ENCODE results near the gene CCDC106.

The CCDC106 gene

GRCh38 chr19:55650602-55651230 lies 2.7 kb downstream of the CCDC106 start:
- no peak for DNase-seq (ENCODE audit: low read depth in 2 of 2)

- no peak for DNase-seq (ENCODE audit: low read depth in 2 of 2)
Observed at GRCh38 chr19:55651236-55651635, 3.2 kb downstream of the CCDC106 start.

DNA sequence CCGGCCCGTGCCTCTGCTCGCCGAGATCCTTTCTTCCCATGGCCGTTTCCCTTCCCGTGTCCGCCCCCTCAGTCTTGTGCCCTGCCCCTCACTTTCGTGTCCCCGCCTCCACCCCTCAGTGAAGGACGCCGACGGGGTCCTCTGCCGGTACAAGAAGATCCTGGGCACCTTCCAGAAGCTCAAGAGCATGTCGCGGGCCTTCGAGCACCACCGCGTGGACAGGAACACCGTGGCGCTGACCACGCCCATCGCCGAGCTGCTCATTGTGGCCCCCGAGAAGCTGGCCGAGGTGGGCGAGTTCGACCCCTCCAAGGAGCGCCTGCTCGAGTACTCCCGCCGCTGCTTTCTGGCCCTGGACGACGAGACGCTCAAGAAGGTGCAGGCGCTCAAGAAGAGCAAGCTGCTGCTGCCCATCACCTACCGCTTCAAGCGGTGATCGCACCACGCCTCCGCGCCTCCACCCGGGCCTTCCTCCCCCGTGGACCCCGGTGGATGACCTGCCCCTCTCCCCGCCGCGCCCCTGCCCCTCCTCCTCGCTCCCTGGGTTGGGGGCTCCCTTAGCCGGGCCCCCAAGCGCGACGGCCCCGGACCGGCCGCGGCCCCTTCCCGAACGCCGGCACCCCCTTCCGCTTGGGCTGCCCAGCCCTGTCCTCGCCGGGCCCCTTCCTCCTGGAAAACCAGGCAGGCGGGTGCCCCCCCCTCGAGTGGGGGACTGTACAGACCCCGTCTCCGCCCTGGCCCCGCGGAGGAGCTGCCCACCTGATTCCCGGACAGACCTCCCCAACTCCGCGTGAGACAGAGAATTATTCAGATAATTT lies 4.5 kb downstream of the CCDC106 start:
- DNase-seq (ENCODE audit: low read depth in 2 of 2) = no peak

DNA sequence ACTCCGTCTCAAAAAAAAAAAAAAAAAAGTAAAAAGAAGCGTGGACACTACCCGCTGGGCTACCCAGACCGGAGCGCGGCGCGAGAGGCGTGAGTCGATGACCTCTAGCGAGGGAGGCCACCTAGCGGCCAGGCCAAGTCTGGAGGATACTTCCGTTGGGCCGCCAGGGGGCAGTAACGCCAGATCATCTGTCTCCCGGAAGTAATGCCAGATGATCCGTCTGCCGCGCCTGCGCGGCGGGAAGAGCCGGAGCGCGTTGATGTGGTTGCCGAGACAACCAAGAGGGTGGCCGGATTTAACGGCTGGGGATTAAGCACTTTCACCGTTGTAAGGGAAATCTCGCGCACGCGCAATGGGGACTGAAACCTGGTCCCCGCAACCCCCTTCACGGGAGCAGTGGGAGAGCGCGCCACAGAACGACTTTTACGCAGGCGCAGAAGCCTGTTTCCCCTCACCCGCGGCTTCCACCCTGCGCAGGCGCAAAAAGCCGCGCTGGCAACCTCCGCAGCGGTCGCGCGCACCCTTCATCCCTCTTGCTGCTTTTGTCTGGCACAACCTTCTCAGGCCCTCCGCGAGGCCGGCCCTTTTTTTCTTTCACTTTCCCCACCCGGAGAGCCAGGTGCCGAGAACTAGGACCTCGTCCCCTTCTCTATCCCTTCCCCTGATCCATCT lies 5.8 kb downstream of the CCDC106 start:
- peak; percentile 96 to 99 for DNase-seq (ENCODE audit: low read depth in 2 of 2)

- DNase-seq (ENCODE audit: low read depth in 2 of 2) = peak; percentile 95 to 96
Observed at GRCh38 chr19:55654323-55654867, 6.4 kb downstream of the CCDC106 start.

GRCh38 chr19:55654868-55655647 lies 7.0 kb downstream of the CCDC106 start, which contains the start of gene U2AF2:
TSS of gene U2AF2 (plus strand) at chr19:55655035. CDS start at chr19:55655105, 70 bp downstream.
- DNase-seq (ENCODE audit: low read depth in 2 of 2) = peak; percentile 97 to 98

DNA sequence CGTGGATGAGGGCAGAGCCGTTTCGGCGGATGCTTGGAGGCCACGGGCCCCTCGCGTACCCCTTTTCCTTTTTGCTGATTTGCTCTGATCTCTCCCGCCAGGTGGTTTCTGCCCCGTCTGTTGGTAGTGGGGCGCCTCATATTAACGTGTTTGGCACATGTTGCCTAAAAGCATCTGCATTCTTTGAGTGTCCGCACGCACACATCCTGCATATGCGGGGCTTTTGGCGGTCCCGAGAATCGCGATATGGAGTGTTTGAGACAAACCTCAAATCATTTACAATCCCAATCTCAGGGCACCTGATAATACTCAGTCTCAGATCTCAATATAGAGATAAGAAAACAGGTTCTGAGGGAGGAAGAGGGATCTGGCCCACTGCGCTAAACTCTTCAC lies 7.6 kb downstream of the CCDC106 start:
- DNase-seq (ENCODE audit: low read depth in 2 of 2) = no peak

DNA sequence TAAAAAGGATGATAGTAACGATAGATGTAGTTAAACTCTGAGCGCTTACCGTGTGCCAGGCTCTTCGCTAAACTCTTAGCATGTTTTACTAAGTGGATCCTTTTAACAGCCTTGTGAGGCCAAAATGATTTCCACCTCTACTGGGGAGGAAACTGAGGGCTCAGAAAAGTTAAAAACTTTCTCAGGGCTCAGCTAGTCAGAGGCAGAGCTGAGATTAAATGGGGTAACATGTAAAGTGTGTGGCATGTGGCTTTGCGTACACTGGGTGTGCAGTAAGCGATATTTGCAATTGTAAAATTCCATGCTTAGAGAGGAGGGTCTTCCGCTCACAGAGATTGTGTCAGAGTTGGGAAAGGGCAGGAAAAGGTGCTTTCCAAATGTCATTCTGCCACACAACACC lies 8.5 kb downstream of the CCDC106 start:
- no peak for DNase-seq (ENCODE audit: low read depth in 2 of 2)

- no peak for DNase-seq (ENCODE audit: low read depth in 2 of 2)
Observed at GRCh38 chr19:55656988-55657747, 9.2 kb downstream of the CCDC106 start.

DNA sequence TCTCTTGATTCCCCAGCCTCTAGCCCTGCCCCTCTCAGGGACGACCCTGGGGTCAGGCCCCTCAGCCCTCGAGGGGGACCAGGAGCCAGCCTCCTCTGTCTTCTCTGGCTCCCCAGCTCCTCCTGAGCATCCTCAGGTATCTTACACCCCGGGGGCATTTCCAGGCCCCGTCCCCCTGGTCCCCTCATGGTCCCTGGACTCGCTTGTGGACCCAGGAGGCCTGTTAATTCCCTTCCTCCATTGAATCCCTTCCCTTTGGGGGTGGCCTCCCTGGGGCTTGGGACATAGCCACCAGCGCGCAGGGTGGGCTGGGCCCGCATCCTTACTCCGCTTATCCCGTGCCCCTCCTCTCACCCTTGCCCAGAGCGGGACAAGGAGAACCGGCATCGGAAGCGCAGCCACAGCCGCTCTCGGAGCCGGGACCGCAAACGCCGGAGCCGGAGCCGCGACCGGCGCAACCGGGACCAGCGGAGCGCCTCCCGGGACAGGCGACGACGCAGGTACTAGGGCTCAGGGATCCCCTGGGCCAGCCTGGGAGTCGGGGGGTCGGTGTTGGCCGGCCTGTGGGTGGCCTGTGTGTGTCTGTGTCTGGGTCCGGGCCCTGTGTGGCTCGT lies 10.9 kb downstream of the CCDC106 start:
- no peak for DNase-seq (ENCODE audit: low read depth in 2 of 2)

DNA sequence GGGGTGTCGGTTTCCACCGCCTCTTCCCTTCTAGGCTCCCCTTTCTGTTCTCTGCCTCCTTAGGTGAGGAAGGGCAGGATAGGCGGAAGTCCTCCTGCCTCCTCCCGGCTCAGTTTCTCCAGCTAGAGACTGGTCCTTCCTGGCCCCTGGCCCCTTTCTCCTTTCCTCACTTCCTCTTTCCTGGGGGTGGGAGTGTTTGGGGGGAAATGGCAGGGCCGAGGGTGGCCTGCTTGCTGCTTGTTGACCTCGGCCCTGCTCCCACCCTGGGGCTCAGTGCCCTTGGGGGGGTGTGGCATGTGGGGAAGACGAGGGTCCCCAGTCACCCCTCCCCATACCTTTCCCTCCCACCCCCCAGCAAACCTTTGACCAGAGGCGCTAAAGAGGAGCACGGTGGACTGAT lies 11.8 kb downstream of the CCDC106 start:
- DNase-seq (ENCODE audit: low read depth in 2 of 2) = no peak

- no peak for DNase-seq (ENCODE audit: low read depth in 2 of 2)
Observed at GRCh38 chr19:55660404-55660803, 12.4 kb downstream of the CCDC106 start.

GRCh38 chr19:55660991-55661390 lies 13.0 kb downstream of the CCDC106 start:
- DNase-seq (ENCODE audit: low read depth in 2 of 2) = no peak

DNA sequence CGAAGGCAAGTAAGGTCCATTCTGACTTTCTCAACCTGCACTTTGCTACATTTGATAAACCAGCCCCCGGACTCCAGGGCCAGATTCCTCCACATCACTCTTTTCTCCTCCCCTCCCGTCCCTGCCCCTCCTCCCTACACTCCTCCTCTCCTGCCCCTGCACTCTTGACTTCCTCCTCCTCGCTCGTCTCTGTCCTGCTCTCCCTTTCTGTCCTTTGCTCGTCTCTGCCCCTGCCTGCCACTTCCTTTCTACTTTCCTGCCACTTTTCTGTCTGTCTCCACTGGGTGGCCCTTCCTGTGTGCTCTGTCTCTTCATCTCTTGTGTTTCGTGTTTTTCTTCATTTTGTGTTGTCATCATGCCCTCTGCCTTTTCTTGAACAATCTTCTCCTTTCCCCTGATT lies 13.8 kb downstream of the CCDC106 start:
- no peak for DNase-seq (ENCODE audit: low read depth in 2 of 2)

DNA sequence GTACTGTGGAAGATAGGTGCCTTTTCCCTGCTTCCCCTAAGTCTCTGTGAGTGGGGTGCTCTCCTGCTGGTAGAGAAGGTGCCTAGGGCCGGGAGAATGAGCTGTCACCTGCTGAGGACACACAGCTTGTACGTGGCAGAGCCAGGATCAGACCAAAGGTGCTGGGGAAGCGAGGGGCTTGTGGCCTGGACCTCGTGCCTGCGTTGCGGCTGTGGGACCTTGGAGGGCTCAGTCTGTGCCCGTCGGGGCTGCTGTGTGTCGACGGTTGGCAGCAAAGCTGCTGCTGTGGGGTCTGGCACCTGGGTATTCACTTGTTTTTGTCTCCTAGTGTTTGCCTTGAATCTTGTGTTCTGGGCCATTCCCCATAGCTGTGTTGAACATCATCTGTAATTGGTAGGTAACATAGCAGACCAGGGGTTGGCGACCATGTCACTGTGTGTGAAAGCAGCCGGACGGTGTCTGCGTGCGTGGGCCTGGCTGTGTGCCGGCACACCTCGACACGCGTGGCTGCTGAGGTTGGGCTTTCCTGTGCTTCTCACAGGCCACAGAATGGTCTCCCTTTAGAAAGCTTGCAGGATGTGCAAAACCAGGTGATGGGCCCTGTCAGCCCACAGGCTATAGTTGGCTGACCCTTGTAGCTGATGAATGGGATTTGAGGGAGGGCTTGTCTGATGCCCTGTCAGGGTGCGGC lies 16.0 kb downstream of the CCDC106 start:
- DNase-seq (ENCODE audit: low read depth in 2 of 2) = no peak

DNA sequence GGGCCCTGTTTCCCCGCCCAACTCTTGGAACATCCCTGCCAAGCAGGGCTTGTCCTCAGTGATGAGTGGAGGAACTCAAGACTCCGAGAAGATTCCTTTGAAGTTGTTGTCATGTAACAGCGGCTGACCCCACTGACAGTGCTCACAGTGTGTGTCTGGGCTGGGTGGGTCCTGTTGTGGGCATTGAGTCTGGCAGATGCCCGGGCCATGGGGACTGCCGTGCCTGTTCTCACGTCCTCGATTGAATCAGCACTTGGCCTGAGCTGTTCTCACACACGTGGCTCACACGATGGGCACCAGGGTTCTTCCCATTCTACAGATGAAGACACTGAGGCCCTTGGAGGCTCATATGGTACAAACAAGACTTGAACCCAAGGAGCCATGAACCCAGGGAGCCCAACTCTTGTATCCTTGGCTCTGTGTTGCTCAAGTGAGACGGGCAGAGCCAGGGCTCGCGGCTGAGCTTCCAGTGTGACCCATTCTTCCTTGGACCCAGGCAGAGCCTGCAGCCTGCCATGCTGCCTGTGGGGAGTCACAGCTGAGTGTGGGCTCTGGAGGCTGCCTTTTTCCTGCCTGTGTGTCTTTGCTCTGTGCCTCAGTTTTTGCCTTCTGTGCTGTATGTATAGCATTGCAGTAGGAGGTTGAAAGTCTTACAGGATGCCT lies 18.5 kb downstream of the CCDC106 start:
- DNase-seq (ENCODE audit: low read depth in 2 of 2) = no peak

GRCh38 chr19:55667006-55667381 lies 19.0 kb downstream of the CCDC106 start:
- no peak for DNase-seq (ENCODE audit: low read depth in 2 of 2)

DNA sequence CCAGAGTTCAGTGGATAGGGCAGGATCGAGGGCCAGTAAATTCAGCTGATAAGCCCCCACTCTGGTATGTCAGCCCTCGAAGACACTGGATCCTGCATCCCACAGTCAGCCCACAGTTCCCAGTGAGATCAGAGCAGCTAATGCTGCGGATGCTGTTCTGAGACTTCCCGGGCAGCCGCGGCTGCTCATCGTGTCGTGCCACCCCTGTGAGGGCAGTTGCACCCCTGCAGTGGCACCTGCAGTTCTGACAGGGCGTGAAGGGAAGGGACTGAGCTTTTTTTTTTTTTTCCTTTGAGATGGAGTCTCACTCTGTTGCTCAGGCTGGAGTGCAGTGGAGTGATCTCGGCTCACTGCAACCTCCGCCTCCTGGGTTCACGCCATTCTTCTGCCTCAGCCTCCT lies 19.5 kb downstream of the CCDC106 start:
- DNase-seq (ENCODE audit: low read depth in 2 of 2) = no peak

- DNase-seq (ENCODE audit: low read depth in 2 of 2) = no peak
Observed at GRCh38 chr19:55667958-55668357, 19.9 kb downstream of the CCDC106 start.

Data from stimulated activated CD4-positive, alpha-beta T cell treated with anti-CD3 and anti-CD28 coated beads, Interleukin-1b, Interleukin-23, amount 100 ng/mL, for 4 hours (primary cell).